DND-41 (cell line): ENCODE results near the gene CAV2.

Experiments used
- EZH2 ChIP-seq: IDR thresholded peaks from 3 replicates; pipeline ENCODE4 v1.6.1; 2012; ENCODE audit warnings: borderline replicate concordance, low read depth, mild to moderate bottlenecking, moderate library complexity, low read length, inconsistent platforms; ENCODE audit not compliant: severe bottlenecking
- TF ChIP-seq, protein P1 (sequence below): IDR thresholded peaks from 2 replicates; pipeline ENCODE4 v1.5.1; 2012; ENCODE audit warnings: borderline replicate concordance, low read length, moderate library complexity, mild to moderate bottlenecking; ENCODE audit not compliant: poor library complexity, severe bottlenecking; ENCODE audit errors: extremely low read depth

DNA sequence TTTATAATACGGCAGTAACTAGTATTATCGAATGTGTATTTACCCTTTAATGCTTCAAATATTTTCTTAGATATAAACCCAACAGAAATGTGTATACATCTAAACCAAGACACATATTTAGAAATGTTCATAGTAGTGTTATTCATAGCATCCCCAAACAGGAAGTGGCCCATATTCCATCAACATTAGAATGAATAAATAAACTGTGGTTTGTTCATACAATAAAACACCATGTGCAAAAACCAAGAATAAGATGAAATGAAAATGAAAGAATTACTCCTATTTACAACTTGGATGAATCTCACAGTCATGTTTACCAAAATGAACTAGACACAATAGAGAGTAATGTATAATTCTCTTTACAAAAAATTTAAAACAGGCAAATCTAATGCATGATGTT, 9.2 kb upstream of the CAV2 start:
- no peak for TF ChIP-seq EZH2
- TF ChIP-seq, protein P1, sequence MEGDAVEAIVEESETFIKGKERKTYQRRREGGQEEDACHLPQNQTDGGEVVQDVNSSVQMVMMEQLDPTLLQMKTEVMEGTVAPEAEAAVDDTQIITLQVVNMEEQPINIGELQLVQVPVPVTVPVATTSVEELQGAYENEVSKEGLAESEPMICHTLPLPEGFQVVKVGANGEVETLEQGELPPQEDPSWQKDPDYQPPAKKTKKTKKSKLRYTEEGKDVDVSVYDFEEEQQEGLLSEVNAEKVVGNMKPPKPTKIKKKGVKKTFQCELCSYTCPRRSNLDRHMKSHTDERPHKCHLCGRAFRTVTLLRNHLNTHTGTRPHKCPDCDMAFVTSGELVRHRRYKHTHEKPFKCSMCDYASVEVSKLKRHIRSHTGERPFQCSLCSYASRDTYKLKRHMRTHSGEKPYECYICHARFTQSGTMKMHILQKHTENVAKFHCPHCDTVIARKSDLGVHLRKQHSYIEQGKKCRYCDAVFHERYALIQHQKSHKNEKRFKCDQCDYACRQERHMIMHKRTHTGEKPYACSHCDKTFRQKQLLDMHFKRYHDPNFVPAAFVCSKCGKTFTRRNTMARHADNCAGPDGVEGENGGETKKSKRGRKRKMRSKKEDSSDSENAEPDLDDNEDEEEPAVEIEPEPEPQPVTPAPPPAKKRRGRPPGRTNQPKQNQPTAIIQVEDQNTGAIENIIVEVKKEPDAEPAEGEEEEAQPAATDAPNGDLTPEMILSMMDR = no peak
